Rectal smooth muscle tissue (tissue), 1 donor: ENCODE measurements around the gene SAMD4A.

Experiments used
- H3K27ac ChIP-seq: one replicate; pipeline ENCODE4 v1.7.0; 2013; ENCODE audit warnings: low read depth, low read length, inconsistent platforms
- H3K27me3 ChIP-seq: one replicate; pipeline ENCODE4 v1.7.0; 2013; ENCODE audit warnings: low read length; ENCODE audit not compliant: control insufficient read depth, insufficient read depth
- H3K36me3 ChIP-seq: one replicate; pipeline ENCODE4 v1.7.0; 2013; ENCODE audit warnings: low read length; ENCODE audit not compliant: control insufficient read depth, insufficient read depth
- H3K4me1 ChIP-seq: one replicate; pipeline ENCODE4 v1.7.0; 2013; ENCODE audit warnings: low read length; ENCODE audit not compliant: control insufficient read depth, insufficient read depth
- H3K4me3 ChIP-seq: one replicate; pipeline ENCODE4 v1.7.0; 2013; ENCODE audit warnings: low read length
- H3K9ac ChIP-seq: one replicate; pipeline ENCODE4 v1.7.0; 2013; ENCODE audit warnings: low read length

SAMD4A gene

GRCh38 chr14:54784657-54785056 is 217.7 kb downstream of the SAMD4A start:
- Histone ChIP-seq H3K36me3 (peaks cover 23% of the 10 kb centered on the region), H3K27ac (peak overlapping the region; percentile 17), H3K27me3 (no peaks in the 10 kb centered on the region), H3K4me1 (no peaks in the 10 kb centered on the region), H3K4me3 (no peak overlapping the region), H3K9ac (no peak overlapping the region)

DNA sequence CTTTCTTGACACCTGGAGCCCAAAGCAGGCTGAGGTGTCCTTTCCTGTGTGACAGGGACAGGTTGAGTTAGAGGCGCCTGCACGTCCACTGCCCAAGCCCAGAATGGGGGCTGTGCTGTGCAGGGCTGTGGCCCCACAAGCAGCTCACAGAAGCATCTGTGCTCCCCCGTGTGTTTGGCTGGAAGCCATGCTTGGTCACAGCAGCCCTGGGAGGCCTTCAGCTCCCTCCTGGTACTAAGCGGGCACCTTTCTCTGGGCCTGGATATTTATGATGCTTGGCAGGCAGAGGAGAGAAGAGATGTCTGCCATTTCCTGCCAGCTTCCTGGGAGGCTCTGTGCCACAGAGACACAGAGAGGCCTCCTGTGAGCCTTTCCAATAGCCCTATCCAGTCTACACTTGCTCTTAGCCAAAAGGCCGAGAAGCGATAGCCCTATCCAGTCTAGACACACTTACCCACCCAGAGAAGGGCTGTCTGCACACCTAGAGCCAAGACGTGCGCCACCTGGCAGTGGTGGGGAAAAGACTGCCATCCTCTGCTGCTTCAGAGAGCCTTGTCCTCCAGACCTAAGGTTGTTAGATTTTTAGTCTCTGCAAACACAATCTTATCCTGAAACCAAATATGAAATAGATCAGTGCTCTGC is 218.3 kb downstream of the SAMD4A start:
- H3K27ac ChIP-seq: no peak overlapping the region
- H3K4me1 ChIP-seq: no peaks in the 10 kb centered on the region
- H3K4me3 ChIP-seq: no peak overlapping the region
- H3K36me3 ChIP-seq: peaks cover 27% of the 10 kb centered on the region
- H3K9ac ChIP-seq: no peak overlapping the region
- H3K27me3 ChIP-seq: no peaks in the 10 kb centered on the region

DNA sequence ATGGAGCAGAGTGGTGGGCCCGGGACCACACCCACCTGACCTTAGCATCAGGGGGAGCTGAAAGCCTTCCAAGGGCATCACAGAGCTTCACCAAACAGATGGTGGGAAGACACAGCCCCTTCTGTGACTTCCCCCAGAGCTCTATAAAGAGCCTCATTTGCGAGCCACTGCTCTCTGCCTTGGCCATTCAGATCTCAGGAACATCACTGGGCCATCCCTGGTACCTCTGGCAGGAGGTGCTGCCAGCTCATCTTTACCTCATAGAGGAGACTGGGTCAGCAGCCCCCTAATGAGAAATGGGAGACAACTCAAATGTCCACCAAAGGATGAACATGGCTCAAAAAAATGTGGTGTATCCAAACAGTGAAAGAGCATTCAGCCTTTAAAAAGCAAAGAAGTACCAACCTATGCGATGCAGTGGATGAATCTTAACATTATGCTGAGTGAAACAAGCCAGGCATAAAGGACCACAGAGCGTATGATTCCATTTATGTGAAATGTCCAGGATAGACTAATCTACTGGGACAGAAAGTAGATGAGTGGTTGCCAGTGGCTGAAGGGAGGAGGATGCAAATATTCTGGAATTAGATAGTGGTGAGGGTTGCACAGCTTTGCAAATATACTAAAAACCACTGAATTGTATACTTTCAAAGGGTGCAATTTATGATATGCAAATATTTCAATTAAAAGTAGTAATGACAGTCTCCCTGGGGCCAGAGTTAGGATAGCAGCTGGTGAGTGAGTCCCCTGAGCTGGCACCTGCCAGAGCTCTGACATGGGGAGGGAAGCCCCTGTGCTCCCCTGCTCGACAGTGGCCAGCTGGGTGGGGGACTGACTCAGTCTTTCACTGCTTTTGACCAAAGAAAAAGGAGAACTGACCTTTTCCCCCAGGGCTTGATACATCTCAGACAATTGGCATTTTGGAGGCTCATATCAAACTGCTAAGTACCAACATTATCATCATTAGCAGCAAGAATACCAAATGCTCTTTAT is 219.1 kb downstream of the SAMD4A start:
- Histone ChIP-seq H3K36me3 (peaks cover 30% of the 10 kb centered on the region), H3K4me1 (no peaks in the 10 kb centered on the region), H3K27ac (no peak overlapping the region), H3K4me3 (no peak overlapping the region), H3K27me3 (no peaks in the 10 kb centered on the region), H3K9ac (no peak overlapping the region)

- H3K27ac ChIP-seq: no peak overlapping the region
- H3K9ac ChIP-seq: no peak overlapping the region
- no peaks in the 10 kb centered on the region for H3K4me1 ChIP-seq
- no peaks in the 10 kb centered on the region for H3K27me3 ChIP-seq
- H3K4me3 ChIP-seq: no peak overlapping the region
- H3K36me3 ChIP-seq: peaks cover 30% of the 10 kb centered on the region
Measured at GRCh38 chr14:54786838-54787237, 219.9 kb downstream of the SAMD4A start.

- peaks cover 30% of the 10 kb centered on the region for H3K36me3 ChIP-seq
- no peaks in the 10 kb centered on the region for H3K27me3 ChIP-seq
- no peak overlapping the region for H3K4me3 ChIP-seq
- no peaks in the 10 kb centered on the region for H3K4me1 ChIP-seq
- no peak overlapping the region for H3K9ac ChIP-seq
- no peak overlapping the region for H3K27ac ChIP-seq
Measured at GRCh38 chr14:54787261-54787660, 220.3 kb downstream of the SAMD4A start.

DNA sequence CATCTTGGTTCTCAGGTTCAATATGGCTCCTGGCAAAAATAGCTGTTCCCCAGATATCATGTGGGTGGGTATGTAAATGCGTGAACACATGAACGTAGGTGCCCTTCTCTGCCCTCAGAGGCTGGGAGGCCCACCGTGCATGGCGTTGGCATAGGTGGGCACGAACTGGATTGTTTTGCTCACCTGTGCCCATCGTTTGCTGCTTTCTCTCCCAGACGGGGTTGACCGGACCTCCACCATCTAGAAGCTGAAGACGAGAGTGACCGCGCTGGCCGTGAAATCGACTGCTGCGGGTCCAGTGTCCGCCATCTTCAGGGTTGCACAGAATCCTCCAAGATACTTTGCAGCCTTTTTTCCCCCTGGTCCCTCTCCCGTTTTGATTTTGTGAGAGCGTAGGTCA is 221.8 kb downstream of the SAMD4A start:
- Histone ChIP-seq H3K9ac (no peak overlapping the region), H3K36me3 (peaks cover 30% of the 10 kb centered on the region)

DNA sequence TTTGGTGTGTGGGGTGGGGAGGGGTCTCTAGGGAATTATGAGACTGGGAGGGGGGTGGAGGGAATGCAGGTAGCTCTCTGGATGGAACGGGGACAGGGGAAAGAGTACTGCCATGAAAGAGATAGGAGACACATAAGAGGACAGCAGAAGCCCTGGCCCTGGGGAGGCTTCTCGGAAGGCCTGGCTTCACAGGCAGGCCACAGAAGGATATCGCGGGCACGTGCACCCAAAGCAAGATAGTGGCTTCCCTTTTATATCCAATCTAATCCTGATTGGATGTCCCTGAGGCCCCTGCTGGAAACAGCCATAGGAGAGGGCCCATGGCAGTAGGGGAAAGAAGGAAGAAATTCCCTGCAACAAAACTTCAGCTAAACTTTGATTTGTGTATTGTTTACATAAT is 222.2 kb downstream of the SAMD4A start:
- Histone ChIP-seq H3K36me3 (peaks cover 29% of the 10 kb centered on the region), H3K4me3 (no peak overlapping the region), H3K4me1 (no peaks in the 10 kb centered on the region), H3K27ac (no peak overlapping the region), H3K27me3 (no peaks in the 10 kb centered on the region), H3K9ac (no peak overlapping the region)

More for the DNA sequence above, 221.8 kb downstream of the SAMD4A start:
- Histone ChIP-seq H3K4me1 (no peaks in the 10 kb centered on the region), H3K27me3 (no peaks in the 10 kb centered on the region), H3K4me3 (no peak overlapping the region), H3K27ac (no peak overlapping the region)

DNA sequence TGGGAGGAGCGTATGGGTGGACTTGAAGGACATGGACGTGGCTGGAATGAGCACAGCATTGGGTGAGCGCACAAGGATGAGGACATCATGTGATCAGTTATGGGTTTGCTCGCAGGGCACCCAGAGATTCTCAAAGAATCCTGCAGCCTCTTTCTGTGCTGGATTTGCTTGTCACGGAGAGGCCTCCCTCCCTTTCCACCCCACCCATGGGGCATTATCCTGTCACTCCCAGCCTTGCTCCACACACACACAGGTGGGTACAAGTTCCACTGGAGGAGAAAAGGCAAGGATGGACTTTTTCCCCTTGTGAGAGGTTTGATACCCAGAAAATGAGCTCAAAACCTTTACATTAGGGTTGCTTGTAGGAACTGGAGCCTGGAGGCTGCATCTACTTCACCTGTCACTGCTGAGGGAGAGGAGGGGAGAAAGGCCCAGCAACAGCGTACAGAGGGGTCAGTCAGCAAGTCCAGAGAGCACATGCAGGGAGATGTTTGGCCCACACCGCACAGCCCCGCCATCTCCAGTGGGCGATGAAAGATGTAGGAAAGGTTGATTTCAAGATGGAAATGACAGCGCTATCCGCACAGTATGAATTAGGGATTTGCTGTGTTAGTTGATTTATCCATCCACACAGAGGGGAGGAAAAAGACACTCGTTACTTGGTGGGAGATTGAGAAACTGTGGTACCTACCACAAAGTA is 223.0 kb downstream of the SAMD4A start:
- H3K27me3 ChIP-seq: no peaks in the 10 kb centered on the region
- H3K4me1 ChIP-seq: no peaks in the 10 kb centered on the region
- H3K36me3 ChIP-seq: peaks cover 21% of the 10 kb centered on the region
- H3K27ac ChIP-seq: no peak overlapping the region
- no peak overlapping the region for H3K9ac ChIP-seq
- H3K4me3 ChIP-seq: no peak overlapping the region

GRCh38 chr14:54791001-54791400 is 224.1 kb downstream of the SAMD4A start:
- no peak overlapping the region for H3K27ac ChIP-seq
- H3K4me1 ChIP-seq: no peaks in the 10 kb centered on the region
- H3K27me3 ChIP-seq: no peaks in the 10 kb centered on the region
- H3K4me3 ChIP-seq: no peak overlapping the region
- no peak overlapping the region for H3K9ac ChIP-seq
- H3K36me3 ChIP-seq: peaks cover 14% of the 10 kb centered on the region

- H3K4me3 ChIP-seq: no peak overlapping the region
- no peaks in the 10 kb centered on the region for H3K27me3 ChIP-seq
- peaks cover 14% of the 10 kb centered on the region for H3K36me3 ChIP-seq
- H3K4me1 ChIP-seq: no peaks in the 10 kb centered on the region
- H3K9ac ChIP-seq: no peak overlapping the region
- no peak overlapping the region for H3K27ac ChIP-seq
Measured at GRCh38 chr14:54792288-54792687, 225.4 kb downstream of the SAMD4A start.

- Histone ChIP-seq H3K27me3 (no peaks in the 10 kb centered on the region), H3K4me1 (no peaks in the 10 kb centered on the region), H3K4me3 (no peak overlapping the region), H3K36me3 (peaks cover 8% of the 10 kb centered on the region), H3K9ac (no peak overlapping the region), H3K27ac (no peak overlapping the region)
Measured at GRCh38 chr14:54794159-54794558, 227.2 kb downstream of the SAMD4A start.

DNA sequence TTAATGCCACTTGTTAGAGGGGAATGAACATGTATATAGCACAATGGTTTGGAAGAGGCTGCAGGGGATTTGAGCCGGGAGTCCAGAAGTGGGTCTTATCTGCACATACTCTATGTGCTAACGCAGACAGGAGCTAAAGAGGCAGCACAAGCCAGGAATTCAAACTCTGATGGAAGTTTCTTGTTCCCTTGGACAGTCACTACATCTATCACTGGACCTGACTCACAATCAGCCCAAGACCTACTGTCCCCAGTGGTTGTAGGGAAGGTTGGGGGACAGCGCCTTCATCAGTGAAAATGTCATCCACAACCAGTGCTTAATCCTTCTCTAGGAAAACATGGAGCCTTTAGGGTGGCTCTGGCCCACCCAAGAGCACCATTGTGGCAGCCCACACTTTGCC is 227.9 kb downstream of the SAMD4A start:
- Histone ChIP-seq H3K9ac (no peak overlapping the region), H3K4me1 (no peaks in the 10 kb centered on the region), H3K27me3 (no peaks in the 10 kb centered on the region), H3K36me3 (peaks cover 8% of the 10 kb centered on the region), H3K27ac (no peak overlapping the region), H3K4me3 (no peak overlapping the region)
